GM18951 (cell line): ENCODE measurements around the gene COX4I2.
"Not testable (repeated sequence)": the region's sequence is repeated elsewhere in the genome, so short reads cannot be mapped to it uniquely, and the experiment has no call there.

Experiments
- POLR2A ChIP-seq: IDR thresholded peaks from 4 replicates; pipeline ENCODE4 v1.6.1; 2011; ENCODE audit warnings: mild to moderate bottlenecking; ENCODE audit not compliant: insufficient read length, insufficient read depth; ENCODE audit errors: extremely low read depth
- in situ Hi-C: fragments of 300-500 bp; cut with MboI; formaldehyde crosslinking; loops from one replicate; pipeline ENCODE4 v1.12.0; 2022; ENCODE audit warnings: low sequenced_read_pairs, mixed read lengths, inconsistent platforms; ENCODE audit not compliant: unreplicated experiment

Gene COX4I2

GRCh38 chr20:31630187-31630790, 7.4 kb upstream of the COX4I2 start:
- in situ Hi-C loops, result no loop called here
- TF ChIP-seq POLR2A, result no peak

GRCh38 chr20:31632548-31633338, 5.0 kb upstream of the COX4I2 start:
- in situ Hi-C loops, result no loop called here

DNA sequence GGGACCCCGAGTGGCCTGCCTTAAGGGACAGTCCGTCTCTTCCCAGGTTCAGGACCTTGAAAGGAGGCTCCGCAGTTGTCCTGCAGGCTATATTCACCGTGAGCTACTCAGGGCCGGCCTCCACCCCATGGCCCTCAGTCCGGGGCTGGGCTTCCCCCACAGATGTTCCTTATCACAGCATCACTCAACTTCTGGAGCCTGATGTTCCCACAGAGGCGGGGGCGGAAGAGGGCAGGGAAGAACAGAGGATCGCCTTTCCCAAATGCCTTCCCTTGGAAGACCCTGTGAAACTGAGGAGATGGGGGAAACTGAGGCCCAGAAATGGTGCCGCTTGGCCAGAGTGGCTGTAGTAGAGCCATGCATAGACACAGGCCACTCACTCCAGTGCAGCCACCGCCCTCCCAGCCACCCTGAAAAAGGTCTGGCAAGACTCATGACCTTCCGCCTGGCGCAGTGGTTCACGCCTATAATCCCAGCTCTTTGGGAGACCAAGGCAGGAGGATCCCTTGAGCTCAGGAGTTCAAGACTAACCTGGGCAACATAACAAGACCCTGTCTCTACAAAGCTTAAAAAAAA, 4.3 kb upstream of the COX4I2 start:
- in situ Hi-C loops, result no loop called here
- TF ChIP-seq POLR2A, result no peak

More at GRCh38 chr20:31632548-31633338, 5.0 kb upstream of the COX4I2 start:
- TF ChIP-seq POLR2A, result no peak

DNA sequence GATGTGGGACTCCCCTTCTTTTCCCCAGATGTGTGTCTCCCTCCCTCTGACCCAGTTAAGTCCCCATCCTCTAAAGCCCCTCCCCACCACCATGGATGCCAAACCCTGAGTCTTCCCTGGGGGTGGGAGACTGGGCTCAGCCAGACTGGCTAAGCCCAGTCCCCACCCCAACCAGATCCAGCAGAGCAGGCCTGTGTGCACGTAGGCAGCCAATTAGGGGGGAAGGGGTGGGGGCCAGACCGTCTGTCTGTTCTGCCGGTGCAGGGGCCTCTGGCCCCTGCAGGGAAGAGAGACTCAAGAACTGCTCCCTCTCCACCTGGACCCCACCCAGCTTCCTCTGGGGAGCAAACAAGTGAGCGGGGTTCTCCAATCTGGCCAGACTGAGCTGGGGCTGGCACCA, 605 bp downstream of the COX4I2 start:
- TF ChIP-seq POLR2A, result no peak
- in situ Hi-C loops, result no loop called here

DNA sequence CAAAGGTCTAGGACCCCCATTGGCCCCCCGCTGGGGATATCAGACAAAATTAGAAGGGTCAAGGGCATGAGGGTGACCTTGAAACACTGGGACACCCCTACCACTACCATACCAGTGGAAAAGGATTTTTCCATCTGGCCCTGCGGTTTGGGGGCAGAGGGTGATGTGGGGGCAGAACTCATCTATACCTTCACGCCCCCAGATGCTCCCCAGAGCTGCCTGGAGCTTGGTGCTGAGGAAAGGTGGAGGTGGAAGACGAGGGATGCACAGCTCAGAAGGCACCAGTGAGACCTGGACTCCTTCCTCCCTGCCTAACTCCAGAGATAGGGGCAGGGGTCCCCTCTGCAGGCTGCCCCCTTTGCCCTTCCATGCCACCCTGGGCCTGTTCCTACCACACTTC, 1.1 kb downstream of the COX4I2 start:
- no peak for TF ChIP-seq POLR2A
- in situ Hi-C loops, result no loop called here

DNA sequence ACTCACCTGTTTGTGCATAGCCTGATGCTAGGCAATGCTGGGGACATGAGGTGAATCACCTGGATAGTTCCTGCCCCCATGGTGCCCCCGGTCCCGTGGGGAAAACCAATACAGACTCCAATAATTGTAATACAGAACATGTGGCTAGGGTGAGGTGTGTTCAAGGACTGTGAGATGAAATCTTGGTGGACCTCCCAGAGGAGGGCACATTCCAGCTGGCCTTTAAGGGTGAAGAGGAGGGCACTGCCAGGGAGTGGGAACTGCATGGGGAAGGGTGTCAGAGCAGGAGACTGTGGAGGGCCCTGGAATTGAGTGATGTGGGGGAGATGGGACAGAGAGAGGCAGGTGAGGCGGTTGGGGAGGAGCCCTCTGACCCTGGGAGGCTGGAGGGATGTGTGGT, 2.5 kb downstream of the COX4I2 start:
- in situ Hi-C loops, result no loop called here

GRCh38 chr20:31641391-31641790, 3.7 kb downstream of the COX4I2 start:
- no peak for TF ChIP-seq POLR2A
- in situ Hi-C loops, result no loop called here

More for the DNA sequence above, 2.5 kb downstream of the COX4I2 start:
- TF ChIP-seq POLR2A, result no peak

DNA sequence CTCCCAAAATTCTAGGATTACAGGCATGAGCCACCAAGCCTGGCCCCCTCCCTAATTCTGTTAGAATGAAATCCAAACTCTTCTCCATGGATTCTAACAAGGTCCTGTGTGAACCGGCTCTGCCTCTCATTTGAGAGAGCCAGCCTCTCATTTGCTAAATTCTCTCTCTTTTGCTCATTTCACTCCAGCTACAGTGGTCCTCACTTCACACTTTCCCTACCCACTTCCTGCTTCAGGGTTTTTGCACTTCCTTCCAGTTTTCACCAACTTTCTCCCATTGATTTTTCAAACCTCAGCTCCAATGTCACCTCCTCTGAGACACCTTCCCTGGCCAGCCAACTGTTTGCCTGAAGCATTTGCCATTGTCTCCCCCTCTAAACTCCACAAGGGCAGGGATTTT, 5.1 kb downstream of the COX4I2 start:
- in situ Hi-C loops, result no loop called here
- TF ChIP-seq POLR2A, result no peak

DNA sequence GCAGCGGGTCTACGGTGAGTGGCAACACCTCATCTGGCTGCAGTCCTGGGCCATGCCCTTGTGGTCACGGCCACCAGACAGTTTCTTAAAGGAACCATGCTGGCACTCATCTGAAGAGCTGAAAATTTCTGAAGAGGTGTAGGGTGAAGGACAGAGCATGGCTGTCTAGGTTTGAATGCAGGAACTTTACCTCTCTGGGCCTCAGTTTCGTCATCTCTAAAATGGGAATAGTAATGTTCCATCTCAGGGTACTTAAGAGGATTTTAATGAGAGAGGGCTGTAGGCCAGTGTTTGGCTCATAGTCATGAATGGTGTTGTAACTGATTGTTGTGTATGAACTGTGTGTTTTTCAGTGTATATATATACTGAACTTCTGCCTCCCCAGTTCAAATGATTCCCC, 5.8 kb downstream of the COX4I2 start:
- in situ Hi-C loops, result no loop called here

GRCh38 chr20:31644701-31645100, 7.0 kb downstream of the COX4I2 start:
- in situ Hi-C loops, result no loop called here
- no peak for TF ChIP-seq POLR2A

More for the DNA sequence above, 5.8 kb downstream of the COX4I2 start:
- no peak for TF ChIP-seq POLR2A

GRCh38 chr20:31648104-31648503, 10.4 kb downstream of the COX4I2 start:
- in situ Hi-C loops, result not testable (repeated sequence)

- in situ Hi-C loops, result no loop called here
Observed at GRCh38 chr20:31652917-31653396, 15.2 kb downstream of the COX4I2 start.

DNA sequence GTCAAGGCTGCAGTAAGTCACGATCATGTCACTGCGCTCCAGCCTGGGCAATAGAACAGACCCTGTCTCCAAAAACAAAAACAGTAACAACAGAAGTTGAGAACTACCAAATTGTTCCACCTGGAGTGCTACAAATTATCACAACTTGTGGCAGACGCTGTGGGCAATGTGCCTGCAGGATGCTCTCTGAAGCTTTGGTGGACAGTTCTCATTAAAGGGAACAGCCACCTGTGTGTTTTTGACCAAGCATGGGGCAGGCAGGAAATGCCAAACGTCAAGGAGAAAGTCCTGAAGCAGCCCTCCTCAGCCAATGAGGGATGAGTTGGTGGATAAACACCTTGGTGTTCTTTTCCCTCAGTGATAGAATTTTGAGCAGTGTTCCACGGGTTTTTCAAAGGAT, 15.8 kb downstream of the COX4I2 start:
- in situ Hi-C loops, result no loop called here

More at GRCh38 chr20:31652917-31653396, 15.2 kb downstream of the COX4I2 start:
- no peak for TF ChIP-seq POLR2A

GRCh38 chr20:31654534-31654933, 16.8 kb downstream of the COX4I2 start:
- no peak for TF ChIP-seq POLR2A
- in situ Hi-C loops, result no loop called here

More for the DNA sequence above, 15.8 kb downstream of the COX4I2 start:
- TF ChIP-seq POLR2A, result no peak
